ENCODE data around the gene SRSF3. TPM values are rescaled to one million over a fixed set of nuclear protein-coding genes. Genes with fewer than 3 reads are reported as not detected.

SRSF3 gene
- polyA plus RNA-seq, 1 donor (not counting 4 experiments of a cell fraction or from before 2014, with no cell fraction given): 398 TPM

DNA sequence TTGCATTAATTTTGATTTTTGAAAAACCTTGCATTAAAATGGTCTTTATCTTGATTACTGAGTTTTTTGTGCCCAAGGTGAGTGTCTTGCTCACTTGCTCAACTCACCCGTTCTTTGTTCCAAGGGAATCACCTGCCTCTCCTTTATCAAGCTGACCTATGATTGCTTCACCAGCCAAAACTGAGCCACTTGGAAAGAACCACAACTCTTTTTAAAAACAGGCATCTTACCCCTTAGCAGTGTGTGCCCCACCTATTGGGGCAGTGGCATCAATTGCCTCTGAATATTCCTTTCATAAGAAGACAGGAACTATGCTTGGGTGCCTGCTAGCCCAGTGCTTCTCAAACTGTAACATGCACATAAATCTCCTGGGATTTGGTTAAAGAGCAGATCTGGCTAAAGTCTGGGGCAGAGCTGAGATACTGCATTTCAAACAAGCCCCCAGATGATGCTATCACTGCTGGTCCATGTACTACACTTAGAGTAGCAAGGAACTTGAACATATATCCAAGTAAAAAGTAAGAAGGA is 43.6 kb upstream of the SRSF3 start:
- Histone ChIP-seq H3K27ac (ENCODE audit: control insufficient read depth, insufficient read depth, low read length) (no peak overlapping the region), H3K27me3 (ENCODE audit: control insufficient read depth, extremely low read depth, insufficient read depth, low read length) (no peaks in the 10 kb centered on the region), H2AFZ (ENCODE audit: control insufficient read depth, low read length) (no peak overlapping the region), H3K9me3 (ENCODE audit: control insufficient read depth, low read depth, low read length) (no peaks in the 10 kb centered on the region), H3K9ac (ENCODE audit: control insufficient read depth, extremely low read depth, insufficient read depth, low read length) (no peak overlapping the region), H3K4me1 (ENCODE audit: control insufficient read depth, extremely low read depth, insufficient read depth, low read length) (peaks cover 11% of the 10 kb centered on the region), H3K4me3 (ENCODE audit: control insufficient read depth in 2 of 3, extremely low read depth in 1 of 3, insufficient read depth in 2 of 3, low read depth in 1 of 3, low read length in 3 of 3) (no peak overlapping the region), H3K79me2 (ENCODE audit: control insufficient read depth, insufficient read depth, low read length) (peaks cover 17% of the 10 kb centered on the region), H4K20me1 (ENCODE audit: control insufficient read depth, extremely low read depth, insufficient read depth, low read length) (no peaks in the 10 kb centered on the region), H3K9me1 (ENCODE audit: control insufficient read depth, extremely low read depth, insufficient read depth, low read length) (no peaks in the 10 kb centered on the region), H3K36me3 (ENCODE audit: control insufficient read depth in 2 of 2, extremely low read depth in 1 of 2, insufficient read depth in 2 of 2, low read length in 2 of 2) (no peaks in the 10 kb centered on the region), H3K4me2 (ENCODE audit: control insufficient read depth, extremely low read depth, insufficient read depth, low read depth, low read length) (no peak overlapping the region)
- FAIRE-seq (no peak), DNase-seq (ENCODE audit: low read depth, low spot score) (no peak)
- TF ChIP-seq, protein P1, sequence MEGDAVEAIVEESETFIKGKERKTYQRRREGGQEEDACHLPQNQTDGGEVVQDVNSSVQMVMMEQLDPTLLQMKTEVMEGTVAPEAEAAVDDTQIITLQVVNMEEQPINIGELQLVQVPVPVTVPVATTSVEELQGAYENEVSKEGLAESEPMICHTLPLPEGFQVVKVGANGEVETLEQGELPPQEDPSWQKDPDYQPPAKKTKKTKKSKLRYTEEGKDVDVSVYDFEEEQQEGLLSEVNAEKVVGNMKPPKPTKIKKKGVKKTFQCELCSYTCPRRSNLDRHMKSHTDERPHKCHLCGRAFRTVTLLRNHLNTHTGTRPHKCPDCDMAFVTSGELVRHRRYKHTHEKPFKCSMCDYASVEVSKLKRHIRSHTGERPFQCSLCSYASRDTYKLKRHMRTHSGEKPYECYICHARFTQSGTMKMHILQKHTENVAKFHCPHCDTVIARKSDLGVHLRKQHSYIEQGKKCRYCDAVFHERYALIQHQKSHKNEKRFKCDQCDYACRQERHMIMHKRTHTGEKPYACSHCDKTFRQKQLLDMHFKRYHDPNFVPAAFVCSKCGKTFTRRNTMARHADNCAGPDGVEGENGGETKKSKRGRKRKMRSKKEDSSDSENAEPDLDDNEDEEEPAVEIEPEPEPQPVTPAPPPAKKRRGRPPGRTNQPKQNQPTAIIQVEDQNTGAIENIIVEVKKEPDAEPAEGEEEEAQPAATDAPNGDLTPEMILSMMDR (optimal IDR thresholded peaks at IDR 0.05 in 1 of 3, IDR thresholded peaks at IDR 0.05 in 1 of 3, conservative IDR thresholded peaks at IDR 0.05 in 1 of 3; ENCODE audit: extremely low read depth in 1 of 3, insufficient read depth in 2 of 3, low read length in 3 of 3): no peak
- dilution Hi-C loops (cut with MboI; ENCODE audit: extremely low pct_ligation_motif_present, low sequenced_read_pairs): no loop called here

GRCh38 chr6:36555750-36556252 is 38.4 kb upstream of the SRSF3 start:
- no peak for FAIRE-seq
- Histone ChIP-seq H3K9me3 (ENCODE audit: control insufficient read depth, low read depth, low read length) (no peaks in the 10 kb centered on the region), H3K9ac (ENCODE audit: control insufficient read depth, extremely low read depth, insufficient read depth, low read length) (no peak overlapping the region), H3K9me1 (ENCODE audit: control insufficient read depth, extremely low read depth, insufficient read depth, low read length) (no peaks in the 10 kb centered on the region), H3K27me3 (ENCODE audit: control insufficient read depth, extremely low read depth, insufficient read depth, low read length) (no peaks in the 10 kb centered on the region), H3K79me2 (ENCODE audit: control insufficient read depth, insufficient read depth, low read length) (no peaks in the 10 kb centered on the region), H4K20me1 (ENCODE audit: control insufficient read depth, extremely low read depth, insufficient read depth, low read length) (no peaks in the 10 kb centered on the region), H3K4me3 (ENCODE audit: control insufficient read depth in 2 of 3, extremely low read depth in 1 of 3, insufficient read depth in 2 of 3, low read depth in 1 of 3, low read length in 3 of 3) (no peak overlapping the region), H3K36me3 (ENCODE audit: control insufficient read depth in 2 of 2, extremely low read depth in 1 of 2, insufficient read depth in 2 of 2, low read length in 2 of 2) (no peaks in the 10 kb centered on the region), H3K4me2 (ENCODE audit: control insufficient read depth, extremely low read depth, insufficient read depth, low read depth, low read length) (no peak overlapping the region), H2AFZ (ENCODE audit: control insufficient read depth, low read length) (no peak overlapping the region), H3K27ac (ENCODE audit: control insufficient read depth, insufficient read depth, low read length) (no peak overlapping the region), H3K4me1 (ENCODE audit: control insufficient read depth, extremely low read depth, insufficient read depth, low read length) (no peaks in the 10 kb centered on the region)
- no peak for TF ChIP-seq EZH2 (IDR thresholded peaks at IDR 0.05; ENCODE audit: low read length)
- TF ChIP-seq, protein P1 (optimal IDR thresholded peaks at IDR 0.05 in 1 of 3, IDR thresholded peaks at IDR 0.05 in 1 of 3, conservative IDR thresholded peaks at IDR 0.05 in 1 of 3; ENCODE audit: extremely low read depth in 1 of 3, insufficient read depth in 2 of 3, low read length in 3 of 3): no peak
- dilution Hi-C loops (cut with MboI; ENCODE audit: extremely low pct_ligation_motif_present, low sequenced_read_pairs): no loop called here
- DNase-seq (ENCODE audit: low read depth, low spot score): no peak

All from keratinocyte (primary cell).